GM21367 (cell line): ENCODE data around the gene SLC6A7.
"Not testable (repeated sequence)": the region's sequence is repeated elsewhere in the genome, so short reads cannot be mapped to it uniquely, and the experiment has no call there.

ENCODE experiments used
- ATAC-seq: cut with Tn5 transposase; IDR thresholded peaks from one replicate; pipeline ENCODE4 v1.9.1; 2021; ENCODE audit not compliant: unreplicated experiment

The SLC6A7 gene

DNA sequence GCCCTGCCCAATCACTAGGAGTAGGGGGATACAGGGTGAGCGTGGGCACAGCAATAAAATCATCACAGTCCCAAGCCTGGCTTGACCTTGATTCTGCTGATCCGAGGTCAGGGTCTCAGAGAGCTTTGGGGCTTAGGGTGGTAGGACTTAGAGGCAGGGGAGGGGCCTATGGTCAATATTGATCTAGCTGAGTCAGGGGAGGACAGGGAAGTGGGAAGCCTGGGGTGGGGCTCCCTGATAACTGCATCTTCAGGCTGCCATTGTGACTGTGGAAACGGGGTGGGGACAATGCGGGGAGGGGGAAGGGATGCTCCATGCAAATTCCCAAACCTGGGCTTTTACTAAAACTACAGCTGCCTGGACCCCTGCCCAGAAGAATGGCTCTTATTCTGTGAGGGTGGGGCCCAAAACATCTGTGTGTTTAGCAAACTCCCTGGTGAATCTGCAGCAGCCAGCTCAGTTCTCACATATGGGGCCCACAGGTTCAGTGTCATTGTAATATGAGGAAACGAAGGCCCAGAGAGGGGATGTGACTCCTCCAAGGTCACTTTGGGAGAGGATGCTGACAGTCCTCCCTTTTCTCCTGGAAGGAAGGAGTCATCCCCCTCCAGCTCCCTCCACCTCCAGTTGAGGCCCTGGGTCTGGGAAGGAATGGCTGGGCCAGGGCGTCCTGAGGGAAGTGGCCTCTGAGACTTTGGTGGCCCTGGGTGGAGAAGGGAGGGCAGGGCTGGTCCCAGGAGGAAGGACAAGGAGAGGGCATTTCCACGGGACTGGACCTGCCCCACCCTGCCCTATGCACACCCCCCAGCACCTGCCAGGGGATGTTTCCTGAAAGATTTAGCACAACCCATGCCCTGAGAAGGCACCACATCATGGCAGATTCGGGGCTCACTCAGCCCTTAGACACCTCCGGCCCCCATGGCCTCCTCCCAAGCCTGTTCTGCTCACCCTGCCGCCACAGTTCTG is 26.4 kb downstream of the SLC6A7 start:
- no peak for ATAC-seq

GRCh38 chr5:150217038-150217437 is 27.2 kb downstream of the SLC6A7 start:
- no peak for ATAC-seq

GRCh38 chr5:150217873-150218692 is 28.2 kb downstream of the SLC6A7 start:
- ATAC-seq, result peak; percentile 82

DNA sequence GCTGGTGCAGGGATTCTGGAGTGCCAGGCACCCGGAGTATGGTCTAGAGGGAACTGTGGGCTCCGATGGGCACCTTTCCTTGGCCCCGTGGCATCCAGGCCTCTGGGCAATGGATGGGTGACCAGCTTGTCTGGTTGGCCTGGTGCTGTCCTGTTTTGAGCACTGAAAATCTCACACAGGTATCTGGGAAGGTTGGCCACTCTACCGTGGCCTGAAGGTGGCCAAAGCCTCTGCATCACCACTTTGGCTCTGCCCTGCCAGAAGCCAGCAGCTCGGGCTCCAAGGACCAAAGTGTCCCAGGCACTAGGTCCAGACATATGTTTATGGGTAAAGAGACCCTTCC is 28.8 kb downstream of the SLC6A7 start:
- no peak for ATAC-seq

DNA sequence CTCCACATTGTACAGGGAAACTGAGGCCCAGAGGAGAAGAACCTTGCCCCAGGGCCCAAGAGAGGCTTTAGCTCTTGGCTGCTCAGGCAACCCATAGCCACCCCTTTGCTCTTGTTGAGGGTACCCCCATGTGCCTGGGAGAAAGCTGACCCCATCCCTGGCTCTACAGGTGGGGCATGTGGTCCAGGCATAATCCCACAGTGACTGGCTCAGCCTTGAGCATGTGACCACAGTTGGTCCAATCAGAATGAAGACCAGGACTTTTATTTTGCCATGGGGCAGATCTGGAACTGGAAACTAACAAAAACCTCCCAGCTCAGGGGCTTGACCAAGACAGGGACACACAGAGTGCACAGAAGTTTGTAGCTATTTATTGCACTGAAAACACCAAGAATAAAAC is 29.3 kb downstream of the SLC6A7 start:
- no peak for ATAC-seq

- ATAC-seq, result no peak
These were observed 30.0 kb downstream of the SLC6A7 start for GRCh38 chr5:150219861-150220260.

DNA sequence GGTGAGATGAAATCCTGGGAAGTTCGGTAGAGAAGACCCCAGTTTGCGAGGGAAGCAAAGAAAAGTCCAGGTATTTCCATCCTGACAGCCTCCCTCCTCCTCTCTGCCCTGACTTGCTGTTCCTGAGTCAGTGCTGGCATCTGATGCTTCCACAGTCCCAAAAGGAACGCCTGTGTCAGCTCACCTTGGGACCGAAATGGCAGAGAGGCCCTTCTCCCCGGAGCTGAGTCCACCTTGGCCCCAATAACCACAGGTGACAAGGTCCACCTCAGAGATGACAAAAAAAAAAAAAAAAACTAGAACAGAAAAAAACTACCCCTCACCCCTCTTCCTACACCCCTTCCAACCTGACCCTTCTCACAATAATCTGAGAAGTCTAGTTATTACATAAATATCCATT is 31.6 kb downstream of the SLC6A7 start:
- no peak for ATAC-seq

- no peak for ATAC-seq
These were observed 33.0 kb downstream of the SLC6A7 start for GRCh38 chr5:150222906-150223305.

GRCh38 chr5:150223474-150223873 is 33.6 kb downstream of the SLC6A7 start:
- ATAC-seq, result no peak

DNA sequence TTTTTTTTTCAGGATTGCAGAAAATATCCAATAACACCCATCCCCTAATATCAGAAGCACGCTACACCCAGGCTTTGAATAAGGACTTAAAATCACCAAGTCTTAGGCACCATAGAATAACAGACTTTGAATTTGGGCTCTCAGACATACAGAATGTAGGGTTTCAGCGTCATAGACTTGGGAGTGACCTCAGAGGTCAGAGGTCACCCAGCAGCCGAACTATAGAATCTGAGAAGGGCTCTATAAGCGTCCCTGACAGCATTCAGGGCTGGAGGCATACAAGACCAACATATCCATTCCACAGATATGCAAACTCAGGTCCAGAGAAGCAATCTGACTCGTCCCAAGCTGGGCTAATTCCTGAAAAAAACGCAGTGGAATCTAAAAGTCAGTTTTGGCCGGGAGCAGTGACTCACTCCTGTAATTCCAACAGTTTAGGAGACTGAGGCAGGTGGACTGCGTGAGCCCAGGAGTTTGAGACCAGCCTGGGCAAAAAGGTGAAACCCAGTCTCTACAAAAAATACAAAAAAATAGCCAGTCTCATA is 34.7 kb downstream of the SLC6A7 start:
- no peak for ATAC-seq

- no peak for ATAC-seq
These were observed 37.2 kb downstream of the SLC6A7 start for GRCh38 chr5:150227036-150227435.

- no peak for ATAC-seq
These were observed 37.9 kb downstream of the SLC6A7 start for GRCh38 chr5:150227606-150228273.

DNA sequence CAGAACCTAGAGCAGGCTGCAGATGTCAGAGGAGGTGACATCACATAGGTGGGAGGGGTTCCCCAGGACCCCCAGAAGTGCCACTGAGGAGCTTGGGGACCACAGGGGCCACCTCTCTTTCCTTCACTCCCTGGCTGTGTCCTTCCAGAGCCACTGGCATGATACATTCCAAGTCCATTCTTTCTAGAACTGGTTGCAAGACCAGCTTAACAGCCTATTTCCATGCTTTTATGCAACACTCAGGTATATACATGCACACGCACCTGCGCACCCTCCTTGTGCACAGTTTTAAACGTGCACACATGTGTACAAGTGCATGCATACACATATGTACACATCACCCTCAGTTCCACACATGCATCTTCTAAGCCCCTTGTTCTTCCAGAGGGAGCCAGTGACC is 39.7 kb downstream of the SLC6A7 start:
- ATAC-seq, result no peak

- no peak for ATAC-seq
These were observed 41.0 kb downstream of the SLC6A7 start for GRCh38 chr5:150230842-150231241.

GRCh38 chr5:150233706-150234105 is 43.8 kb downstream of the SLC6A7 start:
- ATAC-seq, result not testable (repeated sequence)

DNA sequence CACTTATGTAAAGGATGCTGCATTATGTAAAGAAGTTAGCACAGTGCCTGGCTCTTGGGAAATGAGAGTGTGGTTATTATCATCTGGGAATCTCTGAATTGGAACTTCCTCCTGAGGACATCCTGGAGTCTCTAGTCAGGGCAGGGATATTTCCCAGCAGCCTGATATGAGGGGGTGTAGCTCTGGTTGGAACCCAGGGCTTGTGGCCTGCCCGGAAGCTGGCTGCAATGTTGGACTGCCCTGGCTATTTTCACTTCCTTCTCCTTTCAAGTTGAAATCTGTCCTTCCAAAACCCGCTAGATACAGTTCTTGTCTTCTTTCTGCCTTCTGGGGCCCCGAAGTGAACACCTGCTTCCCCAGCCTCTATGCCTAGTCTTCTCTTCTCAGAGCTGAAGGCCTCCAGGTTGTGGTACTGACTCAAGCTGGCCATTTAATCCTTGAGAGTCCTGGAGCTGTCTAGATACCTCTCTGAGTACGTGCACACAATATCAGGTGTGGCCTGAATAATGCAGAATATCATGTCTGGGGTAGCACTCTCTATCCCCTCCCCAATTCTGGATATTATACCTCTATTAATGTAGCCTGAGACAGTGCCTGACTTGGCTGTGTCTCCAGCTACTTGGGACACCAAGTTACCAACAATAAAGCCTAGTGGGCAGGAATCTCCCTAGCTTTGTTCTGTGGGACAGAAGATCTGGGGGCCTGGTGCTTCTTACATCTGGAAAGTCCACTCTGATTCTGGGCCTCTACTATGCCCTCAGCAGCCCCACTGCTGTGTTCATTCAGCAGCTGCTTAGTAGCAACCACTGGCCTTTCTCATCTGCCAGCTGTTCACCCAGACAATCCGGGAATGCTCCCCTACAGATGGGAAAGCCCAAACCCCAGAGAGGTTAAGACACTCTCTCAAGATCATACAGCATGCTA is 45.0 kb downstream of the SLC6A7 start:
- no peak for ATAC-seq

DNA sequence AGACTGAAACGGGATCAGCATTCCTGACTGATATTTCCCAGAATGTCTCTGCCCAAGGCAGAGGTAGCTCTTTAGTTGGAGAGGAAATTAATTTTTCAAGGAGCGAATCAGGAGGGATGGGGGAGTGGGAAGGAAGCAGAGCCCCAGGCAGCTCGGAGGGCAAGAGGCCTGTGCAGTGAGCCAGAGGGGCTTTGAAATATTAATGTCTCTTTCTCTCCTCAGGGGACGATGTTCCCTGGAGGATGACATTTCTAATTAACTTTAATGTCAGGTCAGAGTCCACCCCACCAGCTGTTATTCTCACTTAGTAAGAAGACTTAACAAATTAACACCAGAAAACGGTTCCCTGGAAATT is 45.6 kb downstream of the SLC6A7 start:
- no peak for ATAC-seq

GRCh38 chr5:150236313-150236712 is 46.5 kb downstream of the SLC6A7 start:
- no peak for ATAC-seq

DNA sequence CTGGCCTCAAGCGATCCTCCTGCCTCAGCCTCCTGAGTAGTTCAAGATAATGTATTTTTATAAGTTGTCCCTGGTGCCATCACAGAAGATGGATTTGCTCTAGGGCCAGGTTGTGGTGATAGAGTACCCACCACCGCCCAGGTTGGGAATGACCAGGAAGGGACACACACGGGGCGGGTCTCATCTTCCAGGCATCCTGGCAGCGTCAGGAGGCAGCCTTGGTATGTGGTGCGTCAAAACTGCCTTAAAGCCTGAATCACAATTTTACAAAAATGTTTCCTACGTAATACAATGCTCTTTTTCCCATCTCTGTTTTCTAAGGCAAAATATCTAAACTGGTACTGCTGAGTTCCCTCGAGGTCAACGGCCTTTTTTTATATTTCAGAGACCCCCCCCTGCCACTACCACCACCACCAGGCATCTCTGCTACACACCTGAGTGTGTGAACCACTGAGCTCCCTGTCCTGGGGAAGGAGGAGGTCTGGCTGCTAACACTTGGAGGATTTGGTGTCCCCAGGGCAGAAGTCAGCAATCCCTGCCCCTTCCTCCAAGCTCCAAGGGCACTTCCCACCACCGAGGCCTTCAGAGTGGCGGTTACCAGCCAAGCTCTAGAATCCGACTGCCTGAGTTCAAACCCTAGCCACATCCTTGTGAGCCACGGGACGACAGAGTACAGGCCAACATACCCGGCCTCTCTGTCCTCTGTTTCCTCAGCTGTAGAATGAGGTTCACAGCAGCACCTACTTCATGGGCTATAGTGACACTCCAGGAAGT is 47.3 kb downstream of the SLC6A7 start:
- ATAC-seq, result no peak
